WTC11 (cell line): ENCODE measurements around the gene ZNF503.

Experiments
- EMX1 ChIP-seq: fragments of 250-450 bp; sonication (Bioruptor Pico); IDR thresholded peaks from 2 replicates; pipeline ENCODE4 v1.8.0; 2021; ENCODE audit warnings: mild to moderate bottlenecking
- JUN ChIP-seq: sonication (generic); formaldehyde crosslinking; IDR thresholded peaks from 2 replicates; pipeline ENCODE4 v1.8.0; 2023; ENCODE audit warnings: mild to moderate bottlenecking, missing genetic modification reagents
- KAT7 ChIP-seq: sonication (generic); formaldehyde crosslinking; IDR thresholded peaks from 2 replicates; pipeline ENCODE4 v1.8.1; 2023; ENCODE audit warnings: missing genetic modification reagents, mild to moderate bottlenecking, borderline replicate concordance
- OVOL2 ChIP-seq: fragments of 250-450 bp; sonication (Bioruptor Pico); IDR thresholded peaks from 2 replicates; pipeline ENCODE4 v1.9.0; 2021; ENCODE audit warnings: mild to moderate bottlenecking, borderline replicate concordance
- TCF7 ChIP-seq: sonication (generic); formaldehyde crosslinking; IDR thresholded peaks from 2 replicates; pipeline ENCODE4 v1.8.0; 2022; ENCODE audit warnings: mild to moderate bottlenecking, low read depth, missing genetic modification reagents, moderate library complexity
- TEAD1 ChIP-seq: sonication (generic); formaldehyde crosslinking; IDR thresholded peaks from 2 replicates; pipeline ENCODE4 v1.8.0; 2022; ENCODE audit warnings: mild to moderate bottlenecking, missing genetic modification reagents
- ZNF219 ChIP-seq: sonication (generic); formaldehyde crosslinking; IDR thresholded peaks from 2 replicates; pipeline ENCODE4 v1.8.0; 2023; ENCODE audit warnings: missing genetic modification reagents, mild to moderate bottlenecking, borderline replicate concordance
- ZNF263 ChIP-seq: sonication (generic); formaldehyde crosslinking; IDR thresholded peaks from 2 replicates; pipeline ENCODE4 v1.8.1; 2022; ENCODE audit warnings: low read depth, mild to moderate bottlenecking, moderate library complexity, missing genetic modification reagents
- ZNF317 ChIP-seq: sonication (generic); formaldehyde crosslinking; IDR thresholded peaks from 2 replicates; pipeline ENCODE4 v1.8.1; 2023; ENCODE audit warnings: low read depth, mild to moderate bottlenecking, moderate library complexity, missing genetic modification reagents, borderline replicate concordance
- TF ChIP-seq, protein P1 (sequence below): sonication (generic); formaldehyde crosslinking; IDR thresholded peaks from 2 replicates; pipeline ENCODE4 v1.8.1; 2022; ENCODE audit warnings: mild to moderate bottlenecking, missing genetic modification reagents, moderate library complexity, borderline replicate concordance
- TF ChIP-seq, protein P2 (sequence below): sonication (generic); formaldehyde crosslinking; IDR thresholded peaks from 2 replicates; pipeline ENCODE4 v1.8.1; 2023; ENCODE audit warnings: mild to moderate bottlenecking, missing genetic modification reagents
- TF ChIP-seq, protein P3 (sequence below): fragments of 200-600 bp; IDR thresholded peaks from 2 replicates; pipeline ENCODE4 v1.8.0; 2022; ENCODE audit warnings: antibody characterized with exemption
- TF ChIP-seq, protein P4 (sequence below): sonication (generic); formaldehyde crosslinking; IDR thresholded peaks from 2 replicates; pipeline ENCODE4 v1.8.1; 2023; ENCODE audit warnings: mild to moderate bottlenecking, missing genetic modification reagents, moderate library complexity
- TF ChIP-seq, protein P5 (sequence below): sonication (generic); formaldehyde crosslinking; IDR thresholded peaks from 2 replicates; pipeline ENCODE4 v1.8.1; 2023; ENCODE audit warnings: mild to moderate bottlenecking, missing genetic modification reagents, moderate library complexity

DNA sequence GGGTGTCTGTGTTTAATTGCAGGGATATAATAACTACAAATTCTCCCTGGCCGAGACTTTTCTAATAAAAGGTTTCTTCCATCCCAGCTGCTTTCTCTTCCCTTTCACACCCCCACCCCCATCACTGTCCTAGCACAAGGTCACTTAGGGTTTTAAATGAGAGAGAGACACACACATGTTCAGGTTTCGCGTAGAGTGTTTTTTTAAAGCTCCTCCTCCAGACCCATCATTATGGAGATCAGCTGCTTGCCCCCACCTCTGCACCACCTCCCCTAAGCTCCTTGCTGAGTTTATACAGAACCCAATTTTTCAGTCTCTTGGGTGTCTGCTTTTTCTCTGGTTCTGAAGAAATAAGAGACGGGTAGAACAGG, 48.5 kb upstream of the ZNF503 start:
- TF ChIP-seq, protein P1, sequence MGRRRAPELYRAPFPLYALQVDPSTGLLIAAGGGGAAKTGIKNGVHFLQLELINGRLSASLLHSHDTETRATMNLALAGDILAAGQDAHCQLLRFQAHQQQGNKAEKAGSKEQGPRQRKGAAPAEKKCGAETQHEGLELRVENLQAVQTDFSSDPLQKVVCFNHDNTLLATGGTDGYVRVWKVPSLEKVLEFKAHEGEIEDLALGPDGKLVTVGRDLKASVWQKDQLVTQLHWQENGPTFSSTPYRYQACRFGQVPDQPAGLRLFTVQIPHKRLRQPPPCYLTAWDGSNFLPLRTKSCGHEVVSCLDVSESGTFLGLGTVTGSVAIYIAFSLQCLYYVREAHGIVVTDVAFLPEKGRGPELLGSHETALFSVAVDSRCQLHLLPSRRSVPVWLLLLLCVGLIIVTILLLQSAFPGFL (CRISPR knock-in tag) = no peak
- TF ChIP-seq, protein P2, sequence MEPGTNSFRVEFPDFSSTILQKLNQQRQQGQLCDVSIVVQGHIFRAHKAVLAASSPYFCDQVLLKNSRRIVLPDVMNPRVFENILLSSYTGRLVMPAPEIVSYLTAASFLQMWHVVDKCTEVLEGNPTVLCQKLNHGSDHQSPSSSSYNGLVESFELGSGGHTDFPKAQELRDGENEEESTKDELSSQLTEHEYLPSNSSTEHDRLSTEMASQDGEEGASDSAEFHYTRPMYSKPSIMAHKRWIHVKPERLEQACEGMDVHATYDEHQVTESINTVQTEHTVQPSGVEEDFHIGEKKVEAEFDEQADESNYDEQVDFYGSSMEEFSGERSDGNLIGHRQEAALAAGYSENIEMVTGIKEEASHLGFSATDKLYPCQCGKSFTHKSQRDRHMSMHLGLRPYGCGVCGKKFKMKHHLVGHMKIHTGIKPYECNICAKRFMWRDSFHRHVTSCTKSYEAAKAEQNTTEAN (CRISPR knock-in tag) = no peak
- TF ChIP-seq, protein P3, sequence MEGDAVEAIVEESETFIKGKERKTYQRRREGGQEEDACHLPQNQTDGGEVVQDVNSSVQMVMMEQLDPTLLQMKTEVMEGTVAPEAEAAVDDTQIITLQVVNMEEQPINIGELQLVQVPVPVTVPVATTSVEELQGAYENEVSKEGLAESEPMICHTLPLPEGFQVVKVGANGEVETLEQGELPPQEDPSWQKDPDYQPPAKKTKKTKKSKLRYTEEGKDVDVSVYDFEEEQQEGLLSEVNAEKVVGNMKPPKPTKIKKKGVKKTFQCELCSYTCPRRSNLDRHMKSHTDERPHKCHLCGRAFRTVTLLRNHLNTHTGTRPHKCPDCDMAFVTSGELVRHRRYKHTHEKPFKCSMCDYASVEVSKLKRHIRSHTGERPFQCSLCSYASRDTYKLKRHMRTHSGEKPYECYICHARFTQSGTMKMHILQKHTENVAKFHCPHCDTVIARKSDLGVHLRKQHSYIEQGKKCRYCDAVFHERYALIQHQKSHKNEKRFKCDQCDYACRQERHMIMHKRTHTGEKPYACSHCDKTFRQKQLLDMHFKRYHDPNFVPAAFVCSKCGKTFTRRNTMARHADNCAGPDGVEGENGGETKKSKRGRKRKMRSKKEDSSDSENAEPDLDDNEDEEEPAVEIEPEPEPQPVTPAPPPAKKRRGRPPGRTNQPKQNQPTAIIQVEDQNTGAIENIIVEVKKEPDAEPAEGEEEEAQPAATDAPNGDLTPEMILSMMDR = no peak
- no peak for TF ChIP-seq ZNF263
- TF ChIP-seq TEAD1 (CRISPR knock-in tag) = no peak
- no peak for TF ChIP-seq ZNF219 (CRISPR knock-in tag)
- no peak for TF ChIP-seq ZNF317 (CRISPR knock-in tag)
- TF ChIP-seq, protein P4, sequence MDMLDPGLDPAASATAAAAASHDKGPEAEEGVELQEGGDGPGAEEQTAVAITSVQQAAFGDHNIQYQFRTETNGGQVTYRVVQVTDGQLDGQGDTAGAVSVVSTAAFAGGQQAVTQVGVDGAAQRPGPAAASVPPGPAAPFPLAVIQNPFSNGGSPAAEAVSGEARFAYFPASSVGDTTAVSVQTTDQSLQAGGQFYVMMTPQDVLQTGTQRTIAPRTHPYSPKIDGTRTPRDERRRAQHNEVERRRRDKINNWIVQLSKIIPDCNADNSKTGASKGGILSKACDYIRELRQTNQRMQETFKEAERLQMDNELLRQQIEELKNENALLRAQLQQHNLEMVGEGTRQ (CRISPR knock-in tag) = no peak
- TF ChIP-seq JUN (CRISPR knock-in tag) = no peak
- TF ChIP-seq EMX1 (CRISPR knock-in tag) = no peak
- TF ChIP-seq, protein P5, sequence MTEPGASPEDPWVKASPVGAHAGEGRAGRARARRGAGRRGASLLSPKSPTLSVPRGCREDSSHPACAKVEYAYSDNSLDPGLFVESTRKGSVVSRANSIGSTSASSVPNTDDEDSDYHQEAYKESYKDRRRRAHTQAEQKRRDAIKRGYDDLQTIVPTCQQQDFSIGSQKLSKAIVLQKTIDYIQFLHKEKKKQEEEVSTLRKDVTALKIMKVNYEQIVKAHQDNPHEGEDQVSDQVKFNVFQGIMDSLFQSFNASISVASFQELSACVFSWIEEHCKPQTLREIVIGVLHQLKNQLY (CRISPR knock-in tag) = no peak
- TF ChIP-seq KAT7 (CRISPR knock-in tag) = no peak
- no peak for TF ChIP-seq TCF7 (CRISPR knock-in tag)
- TF ChIP-seq OVOL2 (CRISPR knock-in tag) = no peak
